T-helper 22 cell (primary cell): Measurements from ENCODE around the gene LHFPL3.
"Not testable (repeated sequence)": the region's sequence is repeated elsewhere in the genome, so short reads cannot be mapped to it uniquely, and the experiment has no call there.

Source experiments
- DNase-seq: peaks from one replicate; pipeline ENCODE4 v3.0.0-alpha.2; 2020; ENCODE audit warnings: low read depth

Gene LHFPL3

DNA sequence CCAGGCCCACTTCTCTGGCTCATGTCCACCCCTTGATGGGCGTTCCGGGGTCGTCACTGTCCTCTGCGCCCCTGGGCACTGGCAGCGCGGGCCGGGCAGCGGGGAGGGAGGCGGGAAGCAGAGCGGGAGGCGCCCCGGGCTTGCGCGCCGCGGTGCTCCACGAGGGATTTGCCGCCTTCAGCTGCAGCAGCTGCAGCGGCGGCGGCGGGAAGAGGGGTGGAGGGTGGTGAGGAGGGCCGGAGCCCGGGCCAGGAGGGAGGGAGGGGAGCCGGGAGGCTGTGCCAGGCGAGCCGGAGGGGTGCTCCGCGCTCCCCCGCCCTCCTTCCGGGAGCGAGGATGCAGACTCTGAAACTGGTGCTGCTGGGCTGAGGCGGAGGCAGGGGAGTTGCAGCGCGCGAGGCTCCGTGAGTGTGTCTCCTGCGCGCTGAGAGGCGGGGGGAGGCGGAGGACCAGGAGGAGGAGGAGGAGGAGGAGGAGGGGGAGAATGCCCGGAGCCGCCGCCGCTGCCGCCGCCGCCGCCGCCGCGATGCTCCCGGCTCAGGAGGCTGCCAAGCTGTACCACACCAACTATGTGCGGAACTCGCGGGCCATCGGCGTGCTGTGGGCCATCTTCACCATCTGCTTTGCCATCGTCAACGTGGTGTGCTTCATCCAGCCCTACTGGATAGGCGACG, at the start of gene LHFPL3:
Gene LHFPL3 (plus strand): TSS at position 308 of the 674 bp plus-strand sequence.
- no peak for DNase-seq

DNA sequence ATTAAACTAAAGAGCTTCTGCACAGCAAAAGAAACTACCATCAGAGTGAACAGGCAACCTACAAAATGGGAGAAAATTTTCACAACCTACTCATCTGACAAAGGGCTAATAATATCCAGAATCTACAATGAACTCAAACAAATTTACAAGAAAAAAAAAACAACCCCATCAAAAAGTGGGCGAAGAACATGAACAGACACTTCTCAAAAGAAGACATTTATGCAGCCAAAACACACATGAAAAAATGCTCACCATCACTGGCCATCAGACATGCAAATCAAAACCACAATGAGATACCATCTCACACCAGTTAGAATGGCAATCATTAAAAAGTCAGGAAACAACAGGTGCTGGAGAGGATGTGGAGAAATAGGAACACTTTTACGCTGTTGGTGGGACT, 46.7 kb upstream of the LHFPL3 start:
- DNase-seq, result not testable (repeated sequence)

DNA sequence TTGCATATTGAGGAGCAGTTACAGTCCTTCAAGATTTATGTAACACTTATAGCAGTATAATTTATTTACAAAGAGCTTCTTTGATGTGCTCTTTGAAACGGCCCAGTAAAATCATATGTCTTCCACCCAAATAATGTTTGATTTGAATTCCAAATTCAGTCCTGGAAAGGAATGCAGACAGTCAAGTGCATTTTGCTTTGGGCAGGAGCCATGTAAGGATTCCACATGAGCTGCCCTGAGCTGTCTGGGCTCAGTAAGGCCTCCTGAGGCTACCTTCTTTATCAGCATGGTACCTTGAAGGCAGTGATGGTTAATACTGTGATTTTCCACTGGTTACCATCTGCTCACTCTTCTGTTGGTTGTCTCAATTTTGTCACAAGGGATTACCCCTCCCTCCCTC, 41.6 kb upstream of the LHFPL3 start:
- DNase-seq, result no peak

DNA sequence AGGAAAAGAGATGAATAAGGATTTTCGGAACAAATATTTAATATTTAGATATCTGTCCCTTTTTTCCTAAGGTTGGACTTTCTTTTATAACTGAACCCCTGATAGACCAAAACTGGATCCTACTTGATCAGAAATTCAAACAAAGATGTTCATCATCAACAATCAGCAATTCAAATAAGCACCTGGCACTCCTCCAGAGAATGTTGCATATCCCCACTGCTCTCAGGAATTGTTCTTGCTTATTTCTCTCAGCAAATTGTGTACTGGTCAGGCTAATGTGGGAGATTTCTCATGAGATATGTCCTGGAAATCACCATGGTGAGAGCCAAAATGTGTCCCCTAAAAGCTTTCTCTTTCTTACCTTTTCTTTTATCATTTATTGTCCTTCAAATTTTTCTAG, 40.3 kb upstream of the LHFPL3 start:
- no peak for DNase-seq

DNA sequence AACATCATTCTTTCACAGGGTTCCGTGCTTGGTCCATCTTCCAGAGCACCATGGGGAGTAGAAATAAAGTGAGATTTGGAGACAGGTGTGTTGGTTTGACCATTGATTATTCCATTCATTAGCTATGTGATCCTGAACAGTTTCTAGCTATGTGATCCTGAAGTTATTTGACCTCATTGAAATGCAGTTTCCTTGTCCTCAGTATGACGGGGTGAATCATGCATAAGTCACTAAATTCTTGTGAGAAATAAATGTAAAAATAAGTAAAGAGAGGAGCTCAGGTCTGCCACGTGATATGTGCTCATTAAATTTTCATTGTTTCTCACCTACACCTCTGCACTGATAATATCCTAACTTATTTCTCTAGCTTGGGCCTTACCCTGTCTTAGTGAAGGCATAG, 34.1 kb upstream of the LHFPL3 start:
- DNase-seq, result no peak

DNA sequence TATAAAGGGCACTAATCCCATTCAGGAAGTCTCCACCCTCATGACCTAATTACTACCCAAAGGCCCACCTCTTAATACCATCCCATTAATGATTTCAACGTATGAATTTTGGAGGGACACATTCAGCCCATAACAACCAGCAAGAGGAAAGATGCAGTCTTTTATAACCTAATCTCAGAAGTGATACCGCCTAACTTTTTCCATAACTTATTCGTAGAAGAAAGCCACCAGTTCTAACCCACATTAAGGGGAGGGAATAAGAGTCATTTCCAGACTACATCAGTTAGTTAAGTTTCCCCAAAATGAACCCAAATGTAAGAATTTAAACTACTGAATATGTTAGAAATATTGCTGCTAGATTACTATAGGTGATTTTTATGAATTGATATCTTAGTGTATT, 32.1 kb upstream of the LHFPL3 start:
- DNase-seq, result no peak

DNA sequence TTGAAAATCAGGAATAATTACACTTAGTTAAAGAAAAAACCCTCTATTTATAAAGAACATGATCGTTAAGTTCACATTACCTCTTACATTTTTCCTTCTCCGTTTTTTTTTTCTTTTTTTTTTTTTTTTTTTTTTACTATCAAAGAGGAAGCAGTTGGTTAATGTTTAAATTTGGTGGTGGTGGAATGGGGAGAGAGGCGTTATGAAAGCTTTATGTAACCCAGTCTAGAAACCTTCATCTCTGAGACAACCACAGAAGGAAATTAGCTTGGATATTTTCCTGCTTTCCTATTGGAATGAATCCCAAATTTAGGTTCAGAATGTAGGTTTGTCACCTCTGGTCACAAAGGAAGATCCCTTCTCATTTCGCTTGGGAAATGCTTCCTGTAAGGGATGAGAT, 31.5 kb upstream of the LHFPL3 start:
- DNase-seq, result no peak

DNA sequence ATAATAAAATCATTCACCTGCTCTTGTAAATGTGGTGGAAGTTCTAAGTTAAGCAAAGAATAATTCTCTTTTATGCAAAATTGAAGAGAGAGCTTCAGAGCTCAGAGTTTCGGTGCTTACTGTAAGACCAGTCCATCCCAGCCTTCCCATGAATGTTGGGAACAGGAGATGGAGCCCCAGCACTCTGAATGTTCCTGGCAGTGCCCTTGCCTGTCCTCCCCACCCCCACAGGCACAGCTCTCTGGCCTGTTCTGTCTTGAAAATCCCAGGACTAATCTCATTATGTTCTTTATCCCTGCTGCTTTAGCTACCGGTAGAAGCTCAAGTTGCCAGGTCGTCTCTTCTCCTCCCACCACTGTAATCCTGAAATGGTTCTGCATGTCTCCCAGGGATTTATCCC, 29.1 kb upstream of the LHFPL3 start:
- no peak for DNase-seq

DNA sequence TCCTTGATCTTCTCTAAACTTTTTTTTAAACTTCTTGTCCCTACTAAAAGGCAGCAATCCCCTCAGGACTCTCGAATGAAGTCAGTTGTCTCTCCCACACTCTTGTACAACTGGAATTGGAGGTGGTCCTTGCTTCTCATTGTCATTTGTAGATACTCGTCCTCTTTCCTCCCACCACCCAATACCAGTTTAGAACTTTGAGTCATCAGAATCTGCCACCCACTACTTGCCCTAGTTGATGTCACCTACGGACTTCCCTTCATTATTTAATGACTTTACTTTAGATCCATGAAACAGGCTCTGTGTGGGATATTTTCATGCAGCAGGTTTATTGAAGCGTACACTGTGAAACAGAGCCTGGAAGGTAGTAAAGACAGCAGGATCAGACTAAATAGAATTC, 28.6 kb upstream of the LHFPL3 start:
- no peak for DNase-seq

DNA sequence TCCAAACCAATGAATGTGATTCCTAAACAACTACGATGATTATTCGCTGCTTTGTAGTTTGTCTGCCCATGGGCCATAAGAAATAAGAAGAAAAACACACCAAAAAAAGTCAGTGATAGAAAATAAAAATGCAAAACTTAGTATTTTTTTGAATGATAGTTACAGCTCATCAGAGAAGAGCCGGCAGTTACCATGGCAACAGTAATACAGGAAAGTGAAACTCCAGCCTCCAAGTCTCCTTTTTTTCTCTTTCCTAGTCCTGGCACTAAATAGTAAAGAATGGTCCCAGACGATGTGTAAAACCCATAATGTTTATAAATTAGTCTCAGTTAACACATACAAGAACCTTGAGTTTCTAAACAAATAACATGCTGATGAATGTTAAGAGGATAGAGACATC, 21.6 kb upstream of the LHFPL3 start:
- no peak for DNase-seq

DNA sequence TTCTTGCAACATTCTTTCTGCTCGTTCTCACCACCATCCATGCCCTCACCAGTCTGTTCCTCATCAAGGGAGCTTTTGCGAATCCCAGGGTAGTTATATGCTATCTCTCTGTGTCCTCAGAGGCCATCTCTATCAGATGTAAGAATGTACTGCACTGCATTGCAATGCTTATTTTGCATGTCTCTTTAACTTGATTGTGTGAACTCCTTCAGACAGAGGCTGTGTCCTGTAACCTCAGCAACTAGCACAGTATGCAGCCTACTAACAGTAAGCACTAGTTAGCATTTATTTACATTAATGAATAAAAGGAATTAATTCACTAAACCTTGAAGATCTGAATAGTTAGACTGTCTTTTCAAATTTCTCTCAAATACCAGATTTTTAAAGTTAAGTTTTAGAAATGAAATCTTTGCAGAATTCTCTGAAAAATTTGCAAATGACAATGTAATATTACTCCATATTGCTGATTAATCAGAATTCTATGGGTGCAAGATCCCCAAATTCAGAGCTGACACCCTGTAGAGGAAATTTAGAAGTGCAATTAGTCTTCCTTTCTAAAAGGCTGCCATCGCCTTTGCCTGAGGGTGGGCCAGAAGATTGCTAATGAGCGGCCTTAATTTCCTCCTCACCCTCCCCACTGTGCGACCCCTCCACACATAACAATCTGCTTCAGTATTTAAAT, 10.3 kb upstream of the LHFPL3 start:
- no peak for DNase-seq

DNA sequence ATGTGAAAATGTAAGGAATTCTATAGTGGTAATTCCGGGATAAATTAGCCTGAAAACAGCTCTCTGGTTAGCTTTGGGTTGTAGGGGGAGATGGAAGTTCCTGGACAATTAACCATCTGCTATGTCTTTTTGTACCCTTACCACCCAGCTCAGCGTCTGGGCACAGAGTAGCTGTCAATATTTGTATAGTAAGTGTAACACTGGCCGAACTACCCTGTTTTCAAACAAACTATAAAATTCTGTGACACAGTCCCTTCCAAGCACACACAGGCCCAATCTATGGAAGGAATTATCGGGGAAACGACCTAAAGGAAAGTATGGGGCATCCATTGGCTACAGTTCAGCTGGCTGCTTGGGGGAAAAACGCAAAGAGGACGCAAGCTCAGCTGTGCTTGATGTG, 869 bp upstream of the LHFPL3 start:
- DNase-seq, result no peak

DNA sequence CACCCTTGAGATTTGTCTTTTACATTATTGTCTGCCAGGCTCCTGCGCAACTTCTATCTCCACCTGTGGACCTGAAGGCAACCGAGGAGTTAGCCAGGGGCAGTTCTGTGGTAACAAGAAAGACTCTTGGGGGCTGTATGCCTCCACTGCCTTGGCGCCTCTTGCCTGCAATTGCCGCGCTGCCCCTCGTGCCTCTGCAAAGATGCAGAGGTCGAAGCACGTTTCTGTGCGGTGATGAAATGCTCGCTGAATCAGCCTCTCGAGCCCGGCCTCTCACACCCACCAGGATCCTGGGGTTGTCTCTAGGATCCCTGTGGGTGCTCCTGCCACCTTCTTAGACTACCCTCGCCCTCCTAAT, 486 bp upstream of the LHFPL3 start:
- DNase-seq, result no peak

DNA sequence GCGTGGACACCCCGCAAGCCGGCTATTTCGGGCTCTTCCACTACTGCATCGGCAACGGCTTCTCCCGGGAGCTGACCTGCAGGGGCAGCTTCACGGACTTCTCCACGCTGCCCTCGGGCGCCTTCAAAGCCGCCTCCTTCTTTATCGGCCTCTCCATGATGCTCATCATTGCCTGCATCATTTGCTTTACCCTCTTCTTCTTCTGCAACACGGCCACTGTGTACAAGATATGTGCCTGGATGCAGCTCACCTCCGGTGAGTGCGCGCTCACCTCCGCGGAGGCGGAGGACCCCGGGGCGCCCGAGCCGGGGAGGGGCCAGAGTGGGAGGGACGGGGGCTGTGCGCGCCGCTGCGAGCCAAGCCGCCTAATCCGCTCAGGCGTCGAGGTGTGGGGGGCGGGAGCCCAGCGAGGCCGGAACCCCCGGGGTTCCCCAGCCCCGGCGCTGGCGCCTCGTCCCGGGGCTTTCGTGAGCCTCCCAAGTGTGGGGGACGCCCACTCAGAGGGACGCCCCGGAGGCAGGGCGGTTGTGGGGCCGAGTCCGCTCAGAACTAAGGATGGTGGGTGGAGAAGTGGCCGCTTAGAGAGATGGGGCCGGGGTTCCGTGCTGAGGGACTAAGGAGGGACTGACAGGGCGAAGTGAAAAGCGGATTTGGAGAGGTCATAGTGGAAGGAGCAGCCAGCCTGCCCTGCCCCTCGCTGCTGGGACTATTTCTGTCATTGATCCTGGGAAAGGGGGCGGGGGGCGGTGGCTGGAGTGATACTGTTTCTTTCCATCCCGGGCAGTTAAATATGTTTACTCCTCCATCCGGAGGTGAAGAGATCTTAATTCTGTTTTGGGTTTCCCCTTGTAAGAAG, 795 bp downstream of the LHFPL3 start:
- DNase-seq, result no peak

DNA sequence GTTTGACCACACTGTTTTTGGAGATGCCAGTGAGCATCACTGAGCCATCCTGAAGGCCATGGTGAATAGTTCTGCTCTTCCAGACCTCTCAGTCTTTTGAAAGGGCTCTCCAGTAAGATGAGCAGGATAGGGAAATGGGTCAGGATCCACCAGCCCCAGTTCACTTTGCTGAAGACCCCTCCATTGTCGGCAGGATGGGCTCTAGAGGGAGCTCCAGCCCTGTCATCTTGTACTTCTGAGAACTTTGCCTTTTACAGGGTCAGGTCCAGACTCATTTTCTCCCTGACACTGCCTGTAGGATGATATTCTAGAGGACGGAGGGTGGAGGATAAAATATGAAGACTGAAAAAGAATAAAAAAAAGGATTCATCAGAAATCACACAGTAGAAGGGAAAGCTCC, 13.1 kb downstream of the LHFPL3 start:
- no peak for DNase-seq

DNA sequence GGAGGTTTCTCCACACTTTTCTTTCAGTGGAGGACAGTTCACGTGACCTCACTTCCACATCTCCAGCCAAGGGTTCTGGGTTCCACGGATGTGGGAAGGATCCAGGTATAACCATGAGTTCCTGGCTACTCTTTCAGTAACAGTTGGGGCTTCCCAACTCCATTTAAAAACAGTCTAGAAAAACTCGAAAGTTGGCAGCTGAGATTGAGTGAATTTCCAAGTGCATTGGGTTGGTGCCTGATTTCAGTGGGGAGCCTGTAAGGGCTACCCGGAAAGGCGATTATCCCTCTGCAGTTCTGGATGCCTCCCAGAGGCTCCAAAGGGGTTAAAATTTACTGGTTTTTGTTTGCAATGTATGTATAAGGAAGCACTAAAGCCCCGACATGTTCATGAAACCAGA, 24.3 kb downstream of the LHFPL3 start:
- DNase-seq, result no peak

DNA sequence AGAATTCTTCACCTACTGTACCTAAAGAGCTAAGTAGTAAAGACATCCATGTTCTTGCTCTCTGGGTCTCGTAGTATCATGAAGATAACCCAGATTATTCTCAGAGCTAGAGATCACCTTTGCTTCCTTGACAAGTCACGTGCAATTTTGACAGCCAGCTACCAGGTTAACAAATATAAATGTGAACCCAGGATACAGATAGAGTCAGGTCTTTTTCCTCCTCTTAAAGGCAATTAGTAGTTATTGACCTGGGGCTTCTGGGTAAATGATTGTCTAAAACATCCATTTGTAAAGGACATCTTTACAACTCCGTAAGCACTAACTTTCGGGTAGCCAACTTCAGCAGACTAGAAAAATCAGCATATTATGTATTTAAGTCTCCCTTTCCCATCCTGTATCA, 28.8 kb downstream of the LHFPL3 start:
- no peak for DNase-seq

DNA sequence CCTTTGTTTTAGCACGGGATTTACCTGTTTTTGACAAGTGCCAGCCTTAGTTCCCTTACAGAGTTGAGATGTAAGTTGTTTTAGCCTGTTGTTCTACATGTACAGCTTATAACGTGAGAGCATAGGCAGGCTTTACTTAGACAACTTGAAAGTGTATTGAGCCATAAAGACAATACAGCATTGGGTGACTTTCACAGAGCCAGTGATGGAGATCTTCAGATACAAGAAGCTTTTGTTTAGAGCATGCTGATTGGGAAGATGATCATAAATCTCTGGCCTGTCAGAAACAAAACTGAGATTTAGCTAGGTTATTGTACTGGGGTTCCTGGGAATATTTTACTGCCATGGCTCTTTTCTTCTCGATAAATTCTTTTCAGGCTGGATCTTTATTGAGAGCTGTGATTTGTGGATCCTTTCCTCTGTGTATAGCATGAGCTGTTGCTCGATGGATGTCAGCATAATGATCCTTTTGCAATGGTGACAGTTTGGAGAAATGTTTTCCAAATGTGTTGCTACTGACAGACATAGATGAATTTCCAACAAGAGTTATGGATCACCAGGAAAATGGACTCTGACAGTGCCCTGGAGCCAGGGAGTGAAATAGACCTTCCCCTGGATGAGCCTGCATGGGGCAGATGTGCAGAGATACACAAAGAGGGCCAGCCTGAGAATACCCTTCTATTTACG, 30.2 kb downstream of the LHFPL3 start:
- no peak for DNase-seq

DNA sequence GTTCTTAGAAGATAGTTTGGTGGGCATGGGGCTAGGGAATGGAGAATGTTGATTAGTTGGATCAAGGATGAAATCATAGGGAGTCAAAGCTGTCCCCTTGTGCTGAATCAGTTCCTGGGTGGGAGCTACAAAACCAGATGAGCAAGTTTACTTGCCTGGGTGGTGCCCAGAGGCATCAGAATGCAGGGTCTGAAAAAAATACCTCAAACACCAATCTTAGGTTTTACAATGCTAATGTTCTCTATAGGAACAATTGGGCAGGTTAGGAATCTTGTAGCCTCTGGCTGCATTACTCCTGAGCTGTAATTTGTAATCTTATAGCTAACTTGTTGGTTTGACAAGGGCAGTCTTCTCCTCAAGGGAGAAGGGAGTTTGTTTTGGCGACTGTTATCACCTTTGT, 34.4 kb downstream of the LHFPL3 start:
- no peak for DNase-seq

DNA sequence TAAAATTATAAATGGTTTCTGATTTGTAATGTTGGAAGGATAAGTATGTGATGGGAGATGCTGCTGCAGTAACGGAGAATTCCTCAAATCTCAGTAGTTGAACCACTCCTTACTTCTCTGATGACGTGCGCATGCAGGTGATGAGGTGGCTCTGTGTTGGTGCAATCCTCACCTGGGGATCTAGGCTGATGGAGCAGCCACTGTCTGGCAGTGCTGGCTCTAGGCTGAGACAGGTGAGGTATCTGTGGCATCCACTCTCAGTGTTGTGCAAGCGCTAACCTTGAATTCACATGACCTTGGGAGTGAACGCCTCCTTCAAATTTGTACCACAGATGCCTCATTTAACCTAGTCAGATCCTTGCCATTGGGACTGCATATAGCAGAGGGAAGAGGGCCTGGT, 35.0 kb downstream of the LHFPL3 start:
- no peak for DNase-seq

DNA sequence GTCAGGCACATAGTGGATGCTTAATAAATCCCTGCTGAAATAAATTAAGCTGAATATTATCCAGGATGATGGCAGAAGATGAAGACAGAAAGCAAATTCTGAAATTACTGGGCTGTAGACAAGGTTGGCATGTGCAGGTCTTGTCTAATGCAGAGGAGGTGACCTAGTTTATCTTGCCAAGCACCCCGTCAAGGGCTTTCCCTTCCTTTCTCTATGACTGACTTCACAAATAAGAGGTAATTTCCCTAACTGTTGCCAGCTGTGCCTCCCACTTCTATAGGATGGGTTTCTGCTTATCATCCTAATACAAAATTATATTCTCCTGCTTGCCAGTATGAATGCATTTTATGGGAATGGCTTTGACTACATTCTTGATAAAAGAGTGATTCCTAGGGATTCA, 38.0 kb downstream of the LHFPL3 start:
- no peak for DNase-seq

DNA sequence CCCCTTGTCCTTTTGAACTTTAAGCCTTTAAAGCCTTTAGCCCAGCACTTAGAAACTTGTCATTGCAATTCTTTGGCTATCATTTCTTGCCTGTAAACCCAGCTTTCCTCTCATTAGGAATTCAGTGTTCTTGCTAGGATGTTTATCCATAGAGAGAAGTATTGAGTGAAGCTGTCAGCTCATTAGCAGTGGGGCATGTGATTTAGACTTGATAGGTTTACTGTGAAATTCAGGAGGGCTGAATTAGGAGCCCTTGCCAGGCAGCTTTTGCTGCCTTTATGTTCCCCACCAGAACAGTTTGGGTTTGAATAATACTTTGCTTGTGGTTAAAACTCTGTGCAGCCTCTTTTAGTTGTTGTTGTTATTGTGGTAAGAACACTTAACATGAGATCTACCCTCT, 39.5 kb downstream of the LHFPL3 start:
- no peak for DNase-seq
